GM19324 (cell line): Measurements from ENCODE around the gene FAM3C.
"Not testable (repeated sequence)": the region's sequence is repeated elsewhere in the genome, so short reads cannot be mapped to it uniquely, and the experiment has no call there.

ENCODE experiments used
- ATAC-seq: cut with Tn5 transposase; IDR thresholded peaks from one replicate; pipeline ENCODE4 v1.9.1; 2021; ENCODE audit warnings: mild to moderate bottlenecking, moderate library complexity; ENCODE audit not compliant: unreplicated experiment, low FRiP score

The FAM3C gene

GRCh38 chr7:121395961-121396757 is at the start of gene FAM3C:
TSS of gene FAM3C (minus strand) at chr7:121396308. CDS start at chr7:121382969, 13,339 bp downstream.
- ATAC-seq, result peak; percentile 94

GRCh38 chr7:121442845-121443244 is 46.7 kb upstream of the FAM3C start:
- ATAC-seq, result no peak

- ATAC-seq, result no peak
These were observed 44.9 kb upstream of the FAM3C start for GRCh38 chr7:121440857-121441503.

GRCh38 chr7:121438043-121438955 is 42.2 kb upstream of the FAM3C start:
- ATAC-seq, result peak; percentile 54

GRCh38 chr7:121437470-121437869 is 41.4 kb upstream of the FAM3C start:
- ATAC-seq, result no peak

- ATAC-seq, result no peak
These were observed 40.6 kb upstream of the FAM3C start for GRCh38 chr7:121436688-121437087.

- no peak for ATAC-seq
These were observed 40.0 kb upstream of the FAM3C start for GRCh38 chr7:121436136-121436535.

GRCh38 chr7:121433775-121434174 is 37.7 kb upstream of the FAM3C start:
- no peak for ATAC-seq

GRCh38 chr7:121432486-121432885 is 36.4 kb upstream of the FAM3C start:
- not testable (repeated sequence) for ATAC-seq

- no peak for ATAC-seq
These were observed 35.9 kb upstream of the FAM3C start for GRCh38 chr7:121431996-121432395.

- ATAC-seq, result no peak
These were observed 35.4 kb upstream of the FAM3C start for GRCh38 chr7:121431389-121431995.

GRCh38 chr7:121430558-121430957 is 34.5 kb upstream of the FAM3C start:
- ATAC-seq, result no peak

GRCh38 chr7:121429798-121430197 is 33.7 kb upstream of the FAM3C start:
- ATAC-seq, result no peak

GRCh38 chr7:121428855-121429489 is 32.9 kb upstream of the FAM3C start:
- ATAC-seq, result no peak

- not testable (repeated sequence) for ATAC-seq
These were observed 25.6 kb upstream of the FAM3C start for GRCh38 chr7:121421743-121422142.

GRCh38 chr7:121420976-121421375 is 24.9 kb upstream of the FAM3C start:
- no peak for ATAC-seq

- ATAC-seq, result no peak
These were observed 23.4 kb upstream of the FAM3C start for GRCh38 chr7:121419201-121420148.

- no peak for ATAC-seq
These were observed 20.4 kb upstream of the FAM3C start for GRCh38 chr7:121416533-121416932.

GRCh38 chr7:121414436-121414835 is 18.3 kb upstream of the FAM3C start:
- ATAC-seq, result no peak
